HG02588 (cell line): ENCODE measurements around the gene AUTS2.
"Not testable (repeated sequence)": the region's sequence is repeated elsewhere in the genome, so short reads cannot be mapped to it uniquely, and the experiment has no call there.

Experiments used
- ATAC-seq: cut with Tn5 transposase; IDR thresholded peaks from one replicate; pipeline ENCODE4 v1.9.1; 2021; ENCODE audit warnings: mild to moderate bottlenecking, moderate library complexity; ENCODE audit not compliant: unreplicated experiment

Gene AUTS2

GRCh38 chr7:70574314-70574834, 976.1 kb downstream of the AUTS2 start:
- no peak for ATAC-seq

- no peak for ATAC-seq
These were observed 976.9 kb downstream of the AUTS2 start for GRCh38 chr7:70574970-70575799.

- ATAC-seq: no peak
These were observed 978.8 kb downstream of the AUTS2 start for GRCh38 chr7:70577078-70577477.

GRCh38 chr7:70578131-70578530, 979.9 kb downstream of the AUTS2 start:
- ATAC-seq: no peak

DNA sequence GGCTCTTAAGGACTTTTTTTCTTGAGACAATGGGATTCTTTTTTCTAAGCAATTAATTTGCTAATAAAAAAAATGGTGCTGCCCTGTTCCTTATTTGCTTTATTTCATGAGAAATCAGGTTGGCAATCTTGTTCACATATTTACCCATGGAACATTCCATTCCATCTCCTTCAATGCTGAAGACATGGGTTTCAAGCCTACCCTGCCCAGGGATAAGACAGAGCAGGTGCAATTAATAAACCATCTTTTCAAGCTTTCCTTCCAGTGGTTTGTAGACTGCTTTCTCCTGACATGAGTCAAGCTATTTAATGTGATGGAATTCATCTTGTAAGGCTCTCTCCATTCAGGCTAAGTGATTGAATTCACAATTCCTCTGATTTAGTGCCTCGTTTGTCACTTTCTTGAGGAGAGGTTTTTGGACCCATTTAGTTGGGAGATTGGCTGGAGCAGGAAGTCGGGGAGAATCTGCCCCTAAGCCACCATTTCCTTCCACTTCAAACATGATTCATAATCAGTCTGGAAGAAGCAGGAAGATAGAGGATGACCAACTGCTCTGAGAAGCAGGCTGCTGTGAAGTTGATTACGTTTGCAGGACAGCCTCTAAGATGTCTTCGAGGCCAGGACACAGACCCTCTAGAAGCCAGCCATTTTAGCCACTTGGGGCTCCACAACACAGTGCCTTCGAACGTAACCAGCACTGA, 981.3 kb downstream of the AUTS2 start:
- ATAC-seq: no peak

DNA sequence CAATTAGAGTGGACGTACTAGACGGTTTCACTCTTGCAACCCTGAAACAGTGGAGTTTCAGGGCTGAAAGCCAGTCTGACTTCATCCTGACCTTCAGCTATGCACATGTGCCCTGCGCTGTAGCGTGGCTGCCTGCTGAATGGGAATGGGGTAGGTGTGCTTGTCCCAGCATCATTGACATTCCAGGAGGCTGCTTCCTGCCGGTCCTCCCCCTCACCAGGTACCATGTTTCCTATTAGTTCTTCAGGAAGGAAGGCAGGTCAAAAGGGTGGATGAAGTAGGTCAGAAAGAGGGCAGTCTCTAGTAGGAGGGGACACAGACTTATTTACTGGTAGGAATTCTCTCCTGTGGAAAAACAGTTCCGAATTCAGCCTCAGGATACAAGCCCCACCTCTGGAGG, 981.9 kb downstream of the AUTS2 start:
- ATAC-seq: no peak

- no peak for ATAC-seq
These were observed 984.9 kb downstream of the AUTS2 start for GRCh38 chr7:70582927-70583895.

DNA sequence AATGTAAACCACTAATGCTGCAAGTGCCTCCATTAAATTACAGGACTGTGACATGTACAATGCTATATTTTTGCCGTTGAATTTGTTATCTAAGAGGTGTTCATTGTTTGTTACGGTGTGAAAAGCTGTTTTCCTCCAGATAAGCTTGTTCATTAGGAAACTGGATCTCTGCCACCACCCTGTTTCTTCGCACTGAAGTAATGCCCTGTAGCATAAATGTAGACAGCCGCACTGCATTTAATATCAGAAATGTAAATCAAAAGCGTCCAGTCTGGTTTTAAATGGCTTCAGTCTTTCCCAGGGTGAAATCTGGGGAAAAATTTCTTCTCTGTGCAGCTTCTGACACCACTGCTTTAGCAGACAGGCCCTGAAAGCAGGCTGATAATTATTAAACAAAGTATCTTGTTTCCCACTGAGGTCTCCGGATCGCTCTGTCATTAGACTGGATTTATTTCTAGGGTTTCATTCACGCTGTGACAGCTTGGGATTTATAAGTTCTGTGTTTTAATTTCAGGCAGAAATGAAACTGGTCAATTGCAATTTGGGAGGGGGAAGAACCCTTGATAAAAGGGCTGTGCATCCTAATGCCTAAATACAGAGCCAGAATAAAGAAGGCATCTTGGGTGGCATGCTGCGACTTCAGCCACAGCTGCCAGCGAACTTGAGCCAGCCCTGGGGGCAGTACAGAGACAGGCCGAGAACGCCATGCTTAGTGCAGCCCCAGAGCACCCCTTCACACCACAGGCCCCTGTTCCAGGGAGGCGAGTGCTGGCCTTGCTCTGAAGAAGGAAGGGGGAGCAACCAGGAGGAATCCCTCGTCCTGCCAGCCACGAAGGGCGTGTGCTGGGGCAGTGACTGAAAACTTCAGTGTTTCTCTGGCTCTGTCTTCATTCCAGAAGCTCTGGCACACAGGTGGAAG, 985.9 kb downstream of the AUTS2 start:
- ATAC-seq: no peak

- no peak for ATAC-seq
These were observed 986.8 kb downstream of the AUTS2 start for GRCh38 chr7:70585071-70585470.

GRCh38 chr7:70586822-70587221, 988.5 kb downstream of the AUTS2 start:
- ATAC-seq: no peak

DNA sequence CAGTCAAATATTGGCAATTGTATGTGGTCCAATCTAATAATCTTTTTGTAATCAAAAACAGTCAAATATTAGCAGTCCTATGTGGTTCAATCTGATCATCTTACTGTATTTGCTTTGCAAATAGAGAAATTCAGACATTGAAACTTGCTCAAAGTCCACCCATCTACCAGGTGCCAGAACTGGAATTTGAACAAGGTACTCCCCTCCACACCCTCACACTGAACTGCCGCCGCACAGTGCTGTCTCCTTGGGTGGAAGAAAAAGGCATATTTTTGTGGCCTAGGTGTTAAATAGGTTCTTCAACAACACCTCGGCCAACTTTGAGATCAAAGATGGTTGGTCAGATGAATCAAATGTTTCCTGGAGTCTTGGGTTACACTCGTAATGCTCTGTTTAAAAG, 989.5 kb downstream of the AUTS2 start:
- ATAC-seq: no peak

DNA sequence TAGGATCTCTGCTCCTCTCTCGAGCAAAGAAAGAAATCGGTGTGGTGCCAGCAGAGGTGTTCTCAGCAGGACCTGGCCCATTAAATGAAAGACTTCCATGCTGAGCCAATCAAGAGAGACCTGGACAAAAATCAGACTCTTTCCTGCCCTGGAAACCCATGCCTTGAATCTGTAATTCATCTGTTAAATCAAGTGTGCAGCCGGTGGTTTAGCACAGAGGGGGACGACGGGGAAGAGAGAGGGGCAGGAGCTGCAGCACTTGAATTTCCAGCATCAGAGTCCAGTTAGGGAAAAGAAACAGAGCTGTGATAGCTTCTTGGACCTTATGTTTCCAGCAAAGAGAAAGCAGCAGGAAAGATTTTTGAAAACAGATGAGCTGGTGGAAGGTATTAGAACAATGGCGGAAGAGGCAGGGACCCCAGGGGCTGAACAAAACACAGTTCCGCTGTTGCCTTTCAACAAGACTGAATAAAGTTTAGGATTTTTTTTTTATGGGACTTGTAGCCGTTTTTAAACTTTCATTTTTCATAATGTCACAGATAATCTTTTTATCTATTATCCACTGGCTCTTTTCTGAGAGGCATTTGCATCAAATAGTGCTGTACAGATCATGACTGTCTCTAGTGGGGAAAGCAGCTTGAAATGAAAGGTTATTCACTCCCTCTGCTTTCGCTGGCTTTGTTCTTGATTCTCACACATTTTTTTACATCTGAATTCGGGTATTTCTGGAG, 990.1 kb downstream of the AUTS2 start:
- no peak for ATAC-seq

GRCh38 chr7:70589010-70589409, 990.7 kb downstream of the AUTS2 start:
- ATAC-seq: no peak

- ATAC-seq: no peak
These were observed 991.3 kb downstream of the AUTS2 start for GRCh38 chr7:70589590-70589989.

GRCh38 chr7:70590126-70590854, 992.0 kb downstream of the AUTS2 start:
- ATAC-seq: no peak

DNA sequence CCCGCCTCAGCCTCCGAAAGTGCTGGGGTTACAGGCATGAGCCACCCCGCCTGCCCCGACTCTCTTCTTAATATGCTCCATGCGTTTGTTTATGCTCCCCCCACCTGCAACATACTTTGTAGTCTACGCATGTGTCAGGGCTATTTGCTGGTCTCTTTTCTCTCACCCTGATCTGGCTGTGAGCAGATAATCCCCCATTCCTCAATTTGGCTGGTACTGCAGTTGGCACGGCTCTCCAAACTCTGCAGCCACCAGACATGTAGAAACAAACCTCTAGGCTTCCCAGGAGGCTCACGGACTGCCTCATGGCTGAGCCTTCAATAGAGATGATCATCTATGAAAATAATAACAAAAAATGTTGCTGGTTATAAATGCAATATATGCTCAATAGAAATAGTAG, 993.4 kb downstream of the AUTS2 start:
- ATAC-seq: no peak

DNA sequence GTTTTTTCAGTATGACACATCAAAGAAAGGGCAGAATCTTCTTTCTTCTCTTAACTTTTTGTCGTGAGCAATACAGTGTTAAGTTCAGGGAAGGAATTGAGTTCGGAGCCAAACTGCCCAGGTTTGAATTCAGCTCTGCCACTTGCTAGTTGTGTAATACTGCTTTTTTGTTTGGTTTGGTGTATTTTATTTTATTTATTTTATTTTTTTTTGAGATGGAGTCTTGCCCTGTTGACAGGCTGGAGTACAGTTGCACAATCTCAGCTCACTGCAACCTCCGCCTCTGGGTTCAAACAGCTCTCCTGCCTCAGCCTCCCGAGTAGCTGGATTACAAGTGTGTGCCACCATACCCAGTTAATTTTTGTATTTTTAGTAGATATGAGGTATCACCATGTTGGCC, 993.9 kb downstream of the AUTS2 start:
- no peak for ATAC-seq

DNA sequence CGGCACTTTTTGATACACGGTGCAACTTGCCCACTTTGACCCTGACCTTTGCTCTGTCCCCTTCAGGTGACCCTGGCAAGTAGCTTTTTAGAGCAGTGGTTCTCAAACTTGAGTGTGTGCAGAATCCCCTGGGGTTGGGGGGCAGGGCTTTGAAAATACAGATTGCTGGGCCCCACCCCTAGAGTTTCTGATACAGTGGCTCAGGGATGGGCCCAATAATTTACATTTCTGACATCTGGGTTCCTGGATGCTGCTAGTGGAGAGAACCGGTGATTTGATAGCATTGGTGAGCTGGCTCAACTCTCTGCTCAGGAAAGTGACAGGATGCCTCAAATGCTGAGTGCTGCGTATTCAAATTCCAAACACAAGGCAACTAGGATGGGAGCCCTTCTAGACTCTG, 995.9 kb downstream of the AUTS2 start:
- no peak for ATAC-seq

DNA sequence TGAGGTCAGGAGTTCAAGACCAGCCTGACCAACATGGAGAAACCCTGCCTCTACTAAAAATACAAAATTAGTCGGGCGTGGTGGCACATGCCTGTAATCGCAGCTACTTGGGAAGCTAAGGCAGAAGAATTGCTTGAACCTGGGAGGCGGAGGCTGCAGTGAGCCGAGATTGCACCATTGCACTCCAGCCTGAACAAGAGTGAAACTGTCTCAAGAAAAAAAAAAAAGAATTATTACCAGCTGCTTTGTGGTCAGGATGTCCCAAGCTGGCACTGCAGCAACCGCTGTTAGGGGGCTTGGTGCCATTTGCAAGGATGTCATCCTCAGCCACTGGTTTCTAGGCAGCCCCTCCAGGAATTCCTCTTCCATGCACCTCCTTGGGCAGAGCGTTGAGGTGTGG, 996.6 kb downstream of the AUTS2 start:
- not testable (repeated sequence) for ATAC-seq
